Stomach (tissue), 9 donors: ENCODE measurements around the gene CACNA2D4. TPM values are rescaled to one million over a fixed set of nuclear protein-coding genes. Genes with fewer than 3 reads are reported as not detected.
A peak's percentile ranks its signal among the peaks of the same experiment; 100 is the strongest.

ENCODE experiments used
- DNase-seq, 2 donors: peaks; one replicate each; pipeline versions ENCODE4 v3.0.0 to v3.0.0-alpha.2; 2013 to 2019
- H3K27ac ChIP-seq, 5 donors: fragments of 200-600 bp in 4 of 5; sonication (generic) in 4 of 5; one replicate each; pipeline ENCODE4 v1.5.1; 2013 to 2019; ENCODE audit warnings: mild to moderate bottlenecking in 1 of 5, moderate library complexity in 1 of 5
- H3K27me3 ChIP-seq, 3 donors: fragments of 200-600 bp; sonication (generic); one replicate each; pipeline ENCODE4 v1.5.1; 2017 to 2019; ENCODE audit warnings: mixed run types in 1 of 3
- H3K36me3 ChIP-seq, 4 donors: fragments of 200-600 bp; sonication (generic); 1 replicate in 3 of 4; 2 replicates in 1 of 4; pipeline ENCODE4 v1.5.1; 2016 to 2019
- H3K4me1 ChIP-seq, 4 donors: fragments of 200-600 bp; sonication (generic); one replicate each; pipeline ENCODE4 v1.5.1; 2016 to 2019
- H3K4me3 ChIP-seq, 4 donors: fragments of 200-600 bp; sonication (generic) in 3 of 4; one replicate each; pipeline ENCODE4 v1.5.1; 2016 to 2019; ENCODE audit warnings: mild to moderate bottlenecking in 1 of 4
- H3K9me3 ChIP-seq, 4 donors: fragments of 200-600 bp; sonication (generic); one replicate each; pipeline ENCODE4 v1.5.1; 2016 to 2019
- CTCF ChIP-seq, 7 experiments: fragments of 450-650 bp in 4 of 7; fragments of 200-600 bp in 3 of 7; sonication (generic) in 3 of 7; IDR thresholded peaks; one replicate each; pipeline ENCODE4 v1.5.1; 2016 to 2019; ENCODE audit warnings: antibody characterized with exemption in 7 of 7, control low read depth in 2 of 7, mild to moderate bottlenecking in 1 of 7
- EP300 ChIP-seq: sonication (generic); formaldehyde crosslinking; IDR thresholded peaks from one replicate; pipeline ENCODE4 v1.6.1; 2017; ENCODE audit warnings: antibody characterized with exemption
- POLR2A ChIP-seq, 4 donors: fragments of 450-650 bp; IDR thresholded peaks; one replicate each; pipeline ENCODE4 v1.6.1; 2016; ENCODE audit warnings: antibody characterized with exemption in 4 of 4, control low read depth in 2 of 4, mild to moderate bottlenecking in 1 of 4, moderate library complexity in 1 of 4
- POLR2AphosphoS5 ChIP-seq, 3 donors: sonication (generic); formaldehyde crosslinking; IDR thresholded peaks; one replicate each; pipeline ENCODE4 v1.6.1; 2016; ENCODE audit warnings: antibody characterized with exemption in 3 of 3
- WGBS, 5 donors: extraction: QIAGEN DNeasy Blood & Tissue Kit in 3 of 5; methylation state at CpG; one replicate each; pipeline versions ENCODE4 v1.1.5 to v1.1.7; 2013 to 2018; 5-methylcytosine and 5-hydroxymethylcytosine counted together
- intact Hi-C: fragments of 100-400 bp; cut with DNase I; formaldehyde crosslinking; loops from one replicate; pipeline ENCODE4 v1.15.1; 2023; ENCODE audit warnings: low total_unique reads
- polyA plus RNA-seq, 3 donors: library from polyadenylated mRNA; stranded (reverse); fragments of 200-250 nt; gene quantifications; one replicate each; pipeline ENCODE4 v1.2.3, GENCODE V29; 2013
- total RNA-seq, 5 donors: library from RNA; depleted of rRNA; stranded (reverse); fragments of >200 nt; gene quantifications; one replicate each; pipeline versions ENCODE4 v1.1.0 to v1.2.3, GENCODE V29; 2014 to 2016
- donor health status: healthy with polysubstance abuse.
- donor health status: Bipolar disorder and iron deficiency.
- donor health status: healthy.

The CACNA2D4 gene
- total and polyA plus RNA-seq, 8 donors = 0.58 to 3.5 (median 1.8) TPM; not detected in 1

- DNase-seq = no peak
- Histone ChIP-seq H3K4me3 (no peak overlapping the region), H3K27me3 (no peaks in the 10 kb centered on the region), H3K4me1 (peaks cover 3 to 14% (median 8%) of the 10 kb centered on the region in 4 donors), H3K27ac (no peak overlapping the region), H3K36me3 (peaks cover 12 to 60% (median 55%) of the 10 kb centered on the region in 4 donors), H3K9me3 (no peaks in the 10 kb centered on the region)
- TF ChIP-seq EP300 = no peak
- WGBS, 5 donors = 47 to 79% (median 67%) methylated on average over 6 of the region's 6 CpGs
- intact Hi-C loops = no loop called here
Measured at GRCh38 chr12:1787714-1788113, 130.7 kb downstream of the CACNA2D4 start.

GRCh38 chr12:1782215-1782614 is 136.2 kb downstream of the CACNA2D4 start:
- no peak for TF ChIP-seq EP300
- TF ChIP-seq POLR2AphosphoS5 (IDR thresholded peaks at IDR 0.05) = no peak
- no peak for TF ChIP-seq POLR2A (IDR thresholded peaks at IDR 0.05)
- no peak for TF ChIP-seq CTCF (IDR thresholded peaks at IDR 0.05)
- 31 to 51% (median 50%) methylated on average over 2 of the region's 2 CpGs for WGBS, 5 donors

GRCh38 chr12:1781772-1782171 is 136.7 kb downstream of the CACNA2D4 start:
- TF ChIP-seq EP300 = no peak
- TF ChIP-seq CTCF (IDR thresholded peaks at IDR 0.05) = no peak
- no peak for TF ChIP-seq POLR2AphosphoS5 (IDR thresholded peaks at IDR 0.05)
- TF ChIP-seq POLR2A (IDR thresholded peaks at IDR 0.05) = no peak
- Histone ChIP-seq H3K9me3 (no peaks in the 10 kb centered on the region), H3K4me3 (no peak overlapping the region), H3K36me3 (peaks cover 17 to 72% (median 59%) of the 10 kb centered on the region in 4 donors), H3K4me1 (peaks cover 0 to 42% (median 24%) of the 10 kb centered on the region in 4 donors), H3K27me3 (no peaks in the 10 kb centered on the region), H3K27ac (no peak overlapping the region)
- intact Hi-C loops = no loop called here
- no peak for DNase-seq
- WGBS, 5 donors = 7 to 34% (median 28%) methylated on average over 2 of the region's 2 CpGs

More at GRCh38 chr12:1782215-1782614, 136.2 kb downstream of the CACNA2D4 start:
- intact Hi-C loops = no loop called here
- Histone ChIP-seq H3K27me3 (no peaks in the 10 kb centered on the region), H3K4me3 (no peak overlapping the region), H3K36me3 (peaks cover 17 to 76% (median 63%) of the 10 kb centered on the region in 4 donors), H3K4me1 (peaks cover 0 to 42% (median 24%) of the 10 kb centered on the region in 4 donors), H3K27ac (no peak overlapping the region), H3K9me3 (no peaks in the 10 kb centered on the region)
- DNase-seq = no peak

- Histone ChIP-seq H3K9me3 (no peaks in the 10 kb centered on the region), H3K36me3 (peaks cover 12 to 56% (median 42%) of the 10 kb centered on the region in 4 donors), H3K4me1 (peaks cover 7 to 42% (median 31%) of the 10 kb centered on the region in 4 donors), H3K27me3 (no peaks in the 10 kb centered on the region), H3K4me3 (no peak overlapping the region), H3K27ac (peak overlapping the region in 4 of 5 donors; percentile 2 to 52 (median 26))
- no peak for TF ChIP-seq POLR2A (IDR thresholded peaks at IDR 0.05)
- TF ChIP-seq POLR2AphosphoS5 (IDR thresholded peaks at IDR 0.05) = no peak
- no peak for TF ChIP-seq EP300
- TF ChIP-seq CTCF (IDR thresholded peaks at IDR 0.05) = no peak
- WGBS, 5 donors = 17 to 44% (median 31%) methylated on average over 1 of the region's 1 CpG
- intact Hi-C loops = no loop called here
- DNase-seq = peak in 1 of 2 donors; percentile 26
Measured at GRCh38 chr12:1779783-1780182, 138.7 kb downstream of the CACNA2D4 start.

GRCh38 chr12:1778911-1779310 is 139.5 kb downstream of the CACNA2D4 start:
- intact Hi-C loops = no loop called here
- H3K4me3 ChIP-seq = no peak overlapping the region
- DNase-seq = no peak
- WGBS, 5 donors = 74 to 82% (median 80%) methylated on average over 4 of the region's 4 CpGs
- no peaks in the 10 kb centered on the region for H3K9me3 ChIP-seq
- peaks cover 7 to 50% (median 34%) of the 10 kb centered on the region in 4 donors for H3K4me1 ChIP-seq
- H3K36me3 ChIP-seq = peaks cover 9 to 56% (median 35%) of the 10 kb centered on the region in 4 donors
- no peak for TF ChIP-seq POLR2A (IDR thresholded peaks at IDR 0.05)
- no peak for TF ChIP-seq CTCF (IDR thresholded peaks at IDR 0.05)
- no peaks in the 10 kb centered on the region for H3K27me3 ChIP-seq
- peak overlapping the region in 1 of 5 donors; percentile 32 for H3K27ac ChIP-seq
